Right ventricle myocardium inferior (tissue), 1 donor: ENCODE data around the gene LIN9. TPM values are rescaled to one million over a fixed set of nuclear protein-coding genes. Genes with fewer than 3 reads are reported as not detected.
"Not testable (repeated sequence)": the region's sequence is repeated elsewhere in the genome, so short reads cannot be mapped to it uniquely, and the experiment has no call there.

Source experiments
- ATAC-seq: fragments of 200-7000 bp; cut with Tn5 transposase; one replicate; pipeline ENCODE4 v1.9.1; 2020; ENCODE audit warnings: mild to moderate bottlenecking, moderate library complexity
- DNase-seq: peaks from one replicate; pipeline ENCODE4 v3.0.0; 2021; ENCODE audit errors: missing footprints
- intact Hi-C: fragments of 100-400 bp; cut with DNase I; formaldehyde crosslinking; loops from one replicate; pipeline ENCODE4 v1.11.0; 2022
- total RNA-seq: library from RNA; stranded (reverse); fragmentation: NEBNext Ultra II Directional; extraction: Animal tissue kit (Norgen Biotek cat#: 25700); gene quantifications from one replicate; pipeline ENCODE4 v1.2.1, GENCODE V29; 2021
- donor health status: DM: no; HTN: yes; CAD: no; lungs with severe emphysema.

LIN9 gene
- total RNA-seq, 1 donor from 2014 or later = 21.8 TPM

DNA sequence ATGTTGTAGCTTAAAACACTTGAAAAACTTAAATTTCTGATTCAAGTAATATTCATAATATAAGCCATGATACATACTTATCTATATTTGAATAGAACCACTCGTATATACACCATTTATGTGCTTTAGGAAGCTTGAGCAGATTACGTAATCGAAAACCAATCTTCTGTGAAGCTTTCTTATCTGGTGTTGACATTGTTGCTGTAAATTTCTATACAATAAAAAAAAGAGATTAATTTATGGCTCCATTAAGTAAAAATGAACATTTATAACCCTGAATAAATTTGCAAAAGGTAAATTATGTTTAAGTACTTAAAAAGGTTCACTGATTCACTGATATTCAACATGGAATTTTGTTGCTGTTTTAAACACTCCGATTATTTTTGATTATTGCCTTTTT lies 21.4 kb downstream of the LIN9 start:
- ATAC-seq (no peak), DNase-seq (no peak)
- intact Hi-C loops = no loop called here

DNA sequence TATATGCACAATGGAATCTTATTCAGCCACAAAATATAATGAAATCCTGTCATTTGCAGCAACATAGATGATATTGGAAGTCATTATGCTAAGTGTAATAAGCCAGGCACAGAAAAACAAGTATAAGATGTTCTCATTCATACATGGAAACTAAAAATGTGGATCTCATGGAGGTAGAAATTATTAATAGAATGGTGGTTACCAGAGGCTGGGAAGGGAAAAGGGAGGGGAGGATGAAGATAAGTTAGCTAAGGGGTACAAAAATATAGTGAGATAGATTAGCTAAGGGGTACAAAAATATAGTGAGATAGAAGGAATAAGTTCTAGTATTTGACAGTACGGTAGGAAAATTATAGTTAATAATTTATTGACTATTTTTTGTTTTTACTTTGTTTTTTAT lies 27.9 kb downstream of the LIN9 start:
- DNase-seq (no peak), ATAC-seq (no peak)
- intact Hi-C loops = no loop called here

DNA sequence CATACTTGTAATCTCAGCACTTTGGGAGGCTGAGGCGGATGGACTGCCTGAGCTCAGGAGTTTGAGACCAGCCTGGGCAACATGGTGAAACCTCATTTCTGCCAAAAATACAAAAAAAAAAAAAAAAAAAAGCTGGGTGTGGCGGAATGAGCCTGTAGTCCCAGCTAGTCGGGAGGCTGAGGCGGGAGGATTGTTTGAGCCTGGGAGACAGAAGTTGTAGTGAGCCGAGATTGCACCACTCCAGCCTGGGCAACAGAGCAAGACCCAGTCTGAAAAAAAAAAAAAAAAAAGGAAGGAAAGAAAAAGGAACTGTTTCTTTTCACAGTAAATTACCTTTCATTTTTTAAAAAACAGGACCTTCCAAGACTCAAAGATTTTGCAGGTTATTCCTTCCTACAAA lies 29.5 kb downstream of the LIN9 start:
- DNase-seq = no peak
- no peak for ATAC-seq
- intact Hi-C loops = no loop called here

DNA sequence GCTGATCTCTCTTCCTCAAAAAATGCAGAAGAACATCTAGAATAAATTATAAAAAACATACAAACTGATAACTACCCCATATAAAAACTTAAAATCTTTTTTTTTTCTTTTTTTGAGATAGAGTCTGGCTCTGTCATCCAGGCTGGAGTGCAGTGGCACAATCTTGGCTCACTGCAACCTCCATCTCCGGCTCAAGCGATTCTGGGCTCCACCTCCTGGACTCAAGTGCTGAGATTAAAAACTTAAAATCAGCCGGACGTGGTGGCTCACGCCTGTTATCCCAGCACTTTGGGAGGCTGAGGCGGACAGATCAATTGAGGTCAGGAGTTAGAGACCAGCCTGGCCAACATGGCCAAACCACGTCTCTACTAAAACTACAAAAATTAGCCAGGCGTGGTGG lies 31.1 kb downstream of the LIN9 start:
- DNase-seq (no peak), ATAC-seq (no peak)
- intact Hi-C loops = no loop called here

DNA sequence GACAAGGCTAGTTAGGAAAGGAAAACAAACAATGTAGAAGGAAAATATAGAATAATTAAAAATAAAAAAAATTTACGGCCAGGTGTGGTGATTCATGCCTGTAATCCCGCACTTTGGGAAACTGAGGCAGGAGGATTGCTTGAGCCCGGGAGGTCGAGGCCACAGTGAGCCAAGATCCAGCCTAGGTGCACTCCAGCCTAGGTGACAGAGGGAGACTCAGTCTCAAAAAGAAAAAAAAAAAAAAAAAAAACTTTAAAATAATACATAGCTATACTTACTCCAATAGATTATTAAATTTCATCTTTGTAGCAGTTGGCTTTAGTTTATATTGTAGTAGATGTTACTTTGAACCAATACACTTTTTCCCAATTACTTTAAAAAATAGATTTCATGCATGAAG lies 32.0 kb downstream of the LIN9 start:
- no peak for DNase-seq
- ATAC-seq = no peak
- intact Hi-C loops = no loop called here

DNA sequence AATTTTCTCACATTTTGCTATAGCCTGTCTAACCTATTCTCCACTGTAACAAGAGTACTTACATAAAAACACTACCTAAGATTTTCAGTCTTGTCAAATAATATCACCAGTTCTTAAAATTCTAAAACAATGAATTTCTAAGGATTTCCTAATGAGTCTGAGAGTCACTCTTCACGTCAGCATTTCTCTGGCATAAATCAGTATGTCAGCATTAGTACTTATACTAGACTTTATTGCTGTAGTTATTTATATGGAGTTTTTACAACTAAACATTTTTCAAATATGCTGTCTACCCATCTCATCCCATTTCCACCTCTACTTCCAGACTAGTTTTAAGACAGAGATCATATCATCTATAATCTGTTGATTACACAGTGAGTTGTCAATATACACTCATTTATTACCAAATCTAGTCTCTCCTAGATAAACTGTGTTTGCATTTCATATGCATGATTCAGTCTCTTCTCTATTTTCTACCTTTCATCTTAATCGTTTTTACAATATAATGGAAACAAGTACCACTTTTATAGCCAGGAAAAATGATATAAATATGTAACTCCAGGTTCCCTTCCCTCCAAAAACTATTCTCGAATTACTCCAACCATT lies 32.8 kb downstream of the LIN9 start:
- ATAC-seq (no peak), DNase-seq (no peak)
- intact Hi-C loops = no loop called here

DNA sequence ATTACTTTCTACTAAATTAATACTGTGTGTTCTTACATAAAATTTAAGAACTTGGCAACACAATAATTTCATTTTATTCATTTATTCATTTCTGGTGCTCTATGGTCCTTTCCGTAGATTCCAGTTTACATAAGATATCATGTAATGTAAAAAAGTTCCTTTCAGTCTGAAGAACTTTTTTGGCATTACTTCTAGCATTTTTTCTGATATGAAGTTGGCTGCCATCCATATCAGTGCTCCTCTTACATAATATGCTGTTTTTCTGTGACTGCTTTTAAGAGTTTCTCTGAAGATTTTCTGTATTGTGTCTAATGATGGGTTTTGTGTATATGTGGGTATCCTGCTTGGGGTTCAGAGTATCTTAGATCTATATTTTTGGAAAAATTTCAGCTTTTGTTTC lies 34.8 kb downstream of the LIN9 start:
- ATAC-seq (no peak), DNase-seq (no peak)
- intact Hi-C loops = no loop called here

DNA sequence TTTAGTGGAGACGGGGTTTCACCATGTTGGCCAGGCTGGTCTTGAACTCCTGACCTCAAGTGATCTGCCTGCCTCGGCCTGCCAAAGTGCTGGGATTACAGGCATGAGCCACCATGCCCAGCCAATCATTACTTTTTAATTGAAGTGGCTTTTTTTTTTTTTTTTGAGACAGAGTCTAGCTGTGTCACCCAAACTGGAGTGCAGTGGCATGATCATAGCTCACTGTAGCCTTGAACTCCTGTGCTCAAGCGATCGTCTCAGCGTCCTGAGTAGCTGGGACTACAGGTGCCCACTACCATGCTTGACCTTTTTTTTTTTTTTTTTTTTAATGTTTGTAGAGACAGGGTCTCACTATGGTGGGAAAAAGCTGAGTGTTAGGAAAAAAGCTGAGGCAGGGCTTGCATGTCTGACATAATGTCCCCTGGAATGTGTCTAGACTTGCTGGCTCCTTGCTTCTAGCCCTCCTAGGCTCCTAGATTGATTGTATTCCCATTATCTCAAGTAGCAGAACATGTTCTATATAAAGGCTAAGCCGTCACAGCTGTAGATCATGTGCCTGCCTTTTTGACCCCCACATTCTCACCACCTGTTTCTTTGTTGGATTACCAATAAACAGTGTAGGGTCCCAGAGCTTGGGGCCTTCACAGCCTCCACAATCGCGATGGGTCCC lies 36.6 kb downstream of the LIN9 start:
- intact Hi-C loops, DNase-seq: not testable (repeated sequence)
- ATAC-seq = peak; percentile 43

DNA sequence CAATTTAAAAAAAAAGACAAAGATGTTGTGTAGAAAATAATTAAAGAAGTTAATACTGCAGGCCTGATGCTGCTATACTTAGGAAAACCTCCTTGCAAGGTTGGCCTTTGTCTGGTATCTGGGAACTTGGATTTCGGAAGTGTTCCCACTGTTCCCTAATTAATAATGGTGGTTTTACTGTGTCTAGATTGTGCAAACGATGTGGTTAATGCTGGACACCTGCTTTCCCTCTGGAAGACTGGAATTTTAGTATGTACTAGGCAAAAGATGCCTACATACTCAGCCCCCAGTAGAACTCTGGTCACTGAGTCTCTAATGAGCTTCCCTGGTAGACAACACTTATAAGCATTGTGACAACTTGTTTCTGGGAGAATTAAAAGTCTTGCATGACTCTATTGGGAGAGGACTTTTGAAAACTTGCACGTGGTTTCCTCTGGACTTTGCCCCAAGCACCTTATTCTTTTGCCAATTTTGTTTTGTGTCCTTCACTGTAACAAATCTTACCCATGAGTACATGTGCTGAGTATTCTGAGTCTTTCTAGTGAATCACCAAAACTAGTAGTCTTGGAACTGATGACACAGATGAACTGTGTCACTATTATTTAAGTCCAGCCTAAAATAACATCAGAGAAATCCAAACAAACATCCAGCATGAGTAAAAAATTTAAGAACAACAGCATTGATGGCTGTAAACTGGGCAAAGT lies 40.4 kb downstream of the LIN9 start:
- ATAC-seq (no peak), DNase-seq (no peak)
- intact Hi-C loops = no loop called here

DNA sequence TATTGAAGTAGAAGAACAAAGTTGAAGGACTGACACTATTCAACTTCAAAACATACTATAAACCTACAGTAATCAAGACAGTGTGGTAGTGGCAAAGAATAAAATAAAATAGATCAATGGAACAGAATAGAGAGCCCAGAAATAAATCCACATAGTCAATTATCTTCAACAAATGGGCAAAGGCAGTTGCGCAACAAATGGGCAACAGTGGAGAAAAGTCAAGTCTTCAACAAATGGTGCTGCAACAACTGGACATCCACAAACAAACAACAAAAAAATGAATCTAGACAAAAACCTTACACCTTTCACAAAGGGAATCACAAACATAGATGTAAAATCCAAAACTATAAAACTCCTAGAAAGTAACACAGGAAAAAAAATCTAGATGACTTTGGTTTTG lies 47.1 kb downstream of the LIN9 start:
- no peak for DNase-seq
- intact Hi-C loops = no loop called here
- ATAC-seq = no peak

DNA sequence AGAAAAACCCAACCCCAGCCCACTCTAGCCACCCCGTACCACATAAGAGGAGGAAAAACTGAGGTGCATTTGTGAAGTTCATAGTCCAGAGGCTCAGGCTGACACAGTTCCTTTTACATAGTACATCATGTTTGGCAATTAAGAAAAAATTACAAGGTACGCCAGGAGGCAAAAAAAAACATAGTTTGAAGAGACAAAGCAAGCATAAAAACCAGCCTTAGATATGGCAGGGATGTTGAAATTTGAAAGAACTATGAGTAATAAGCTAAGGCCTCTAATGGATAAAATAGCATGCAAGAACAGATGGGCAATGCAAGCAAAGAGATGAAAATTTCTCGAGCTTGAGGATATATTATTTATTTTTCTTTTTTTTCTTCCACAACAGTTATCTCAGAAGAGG lies 53.6 kb downstream of the LIN9 start:
- ATAC-seq (no peak), DNase-seq (no peak)
- intact Hi-C loops = no loop called here

DNA sequence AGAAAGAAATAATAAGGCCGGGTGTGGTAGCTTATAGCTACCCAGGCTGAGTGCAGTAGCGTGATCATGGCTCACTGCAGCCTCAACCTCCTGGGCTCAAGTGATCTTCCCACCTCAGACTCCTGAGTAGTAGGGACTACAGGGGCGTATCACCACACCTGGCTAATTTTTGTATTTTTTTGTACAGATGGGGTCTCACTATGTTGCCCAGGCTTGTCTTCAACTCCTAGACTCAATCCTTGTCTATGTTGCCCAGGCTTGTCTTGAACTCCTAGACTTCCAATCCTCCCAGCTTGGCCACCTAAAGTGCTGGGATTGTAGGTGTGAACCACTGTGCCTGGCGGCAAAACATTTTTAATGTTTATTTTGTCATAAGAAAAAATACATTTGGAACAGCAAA lies 55.0 kb downstream of the LIN9 start:
- DNase-seq = no peak
- intact Hi-C loops = no loop called here
- no peak for ATAC-seq

DNA sequence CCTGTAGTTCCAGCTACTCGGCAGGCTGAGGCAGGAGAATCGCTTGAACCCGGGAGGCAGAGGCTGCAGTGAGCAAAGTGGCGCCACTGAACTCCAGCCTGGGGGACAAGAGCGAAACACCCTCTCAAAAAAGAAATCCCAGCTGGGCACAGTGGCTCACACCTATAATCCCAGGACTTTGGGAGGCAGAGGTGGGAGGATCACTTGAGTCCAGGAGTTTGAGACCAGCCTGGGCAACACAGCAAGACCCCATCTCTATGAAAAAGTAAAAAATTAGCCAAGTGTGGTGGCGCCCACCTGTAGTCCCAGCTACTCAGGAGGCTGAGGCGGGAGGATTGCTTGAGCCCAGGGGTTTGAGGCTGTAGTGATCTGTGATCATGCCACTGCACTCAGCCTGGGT lies 56.1 kb downstream of the LIN9 start:
- intact Hi-C loops, DNase-seq, ATAC-seq: not testable (repeated sequence)

DNA sequence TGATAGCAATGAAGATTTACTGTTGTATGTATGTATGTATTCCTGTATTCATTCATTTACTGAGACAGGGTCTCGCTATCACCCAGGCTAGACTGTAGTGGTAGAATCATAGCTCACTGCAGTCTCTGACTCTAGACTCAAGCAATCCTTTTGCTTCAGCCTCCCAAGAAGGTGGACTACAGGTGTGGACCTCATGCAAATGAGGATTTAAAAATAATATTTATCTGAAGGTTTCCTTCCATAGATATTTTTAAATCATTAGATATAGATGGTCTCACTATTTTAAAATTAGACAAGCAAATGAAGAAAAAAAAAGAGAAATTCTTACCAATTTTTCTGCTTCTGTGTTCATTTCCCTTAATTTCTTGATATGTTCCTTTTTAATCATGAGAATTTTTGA lies 58.5 kb downstream of the LIN9 start:
- ATAC-seq (no peak), DNase-seq (no peak)
- intact Hi-C loops = no loop called here

DNA sequence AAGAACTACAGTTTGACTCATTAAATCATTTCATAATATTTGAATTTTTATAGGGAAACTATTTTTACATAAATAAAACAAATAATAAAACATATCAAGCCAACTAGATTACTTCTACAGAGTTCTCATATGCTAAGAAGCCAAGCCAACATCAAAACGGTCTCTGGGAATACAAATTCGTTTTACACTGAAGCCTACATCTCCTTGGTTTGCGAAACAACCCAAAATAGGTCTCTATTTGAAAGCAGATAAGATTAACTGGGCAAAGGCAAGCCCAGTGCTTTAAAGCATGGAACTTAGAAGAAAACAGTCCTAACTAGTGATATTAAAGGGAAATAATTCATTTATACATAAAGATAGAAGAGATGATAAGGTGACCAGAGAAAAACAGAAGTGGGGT lies 60.2 kb downstream of the LIN9 start:
- intact Hi-C loops = no loop called here
- DNase-seq (no peak), ATAC-seq (no peak)

DNA sequence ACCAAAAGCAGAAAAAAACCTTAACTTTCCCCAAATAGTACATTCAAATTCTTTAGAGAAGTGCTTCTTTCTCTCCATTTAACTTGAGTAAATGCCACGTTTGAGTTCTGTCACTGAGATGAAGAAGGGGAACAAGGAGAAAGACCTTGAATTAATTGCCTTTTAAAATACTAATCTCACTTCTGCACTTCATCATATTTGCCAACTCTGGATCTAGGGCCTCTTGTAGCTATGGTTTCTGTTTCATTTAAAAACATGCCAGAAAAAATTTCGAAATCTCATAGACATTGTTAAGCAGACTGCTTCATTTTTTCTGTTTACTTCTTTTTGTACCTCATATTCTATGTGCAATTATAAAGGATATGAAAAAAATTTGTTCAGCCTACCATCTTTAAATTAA lies 60.9 kb downstream of the LIN9 start:
- intact Hi-C loops = no loop called here

DNA sequence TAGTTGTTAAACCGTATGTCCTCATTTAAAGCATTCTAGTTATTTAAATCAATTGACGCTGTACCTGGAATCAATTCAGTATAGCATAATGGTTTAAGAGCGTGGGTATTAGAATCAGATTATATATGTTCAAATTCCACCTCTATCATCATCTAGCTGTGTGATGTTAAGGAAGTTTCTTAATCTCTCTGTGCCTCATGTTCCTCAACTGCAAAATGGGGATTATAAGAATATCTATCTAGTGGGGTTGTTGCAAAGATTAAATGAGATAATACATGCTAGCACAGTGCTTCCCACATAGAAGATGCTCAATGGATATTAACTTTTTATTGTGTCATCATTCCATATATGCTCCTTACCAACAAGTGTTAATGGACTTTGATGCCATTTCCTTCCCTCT lies 69.5 kb downstream of the LIN9 start:
- intact Hi-C loops = no loop called here
- ATAC-seq (no peak), DNase-seq (no peak)

More for the DNA sequence above, 60.9 kb downstream of the LIN9 start:
- DNase-seq = no peak
- peak; percentile 37 for ATAC-seq

DNA sequence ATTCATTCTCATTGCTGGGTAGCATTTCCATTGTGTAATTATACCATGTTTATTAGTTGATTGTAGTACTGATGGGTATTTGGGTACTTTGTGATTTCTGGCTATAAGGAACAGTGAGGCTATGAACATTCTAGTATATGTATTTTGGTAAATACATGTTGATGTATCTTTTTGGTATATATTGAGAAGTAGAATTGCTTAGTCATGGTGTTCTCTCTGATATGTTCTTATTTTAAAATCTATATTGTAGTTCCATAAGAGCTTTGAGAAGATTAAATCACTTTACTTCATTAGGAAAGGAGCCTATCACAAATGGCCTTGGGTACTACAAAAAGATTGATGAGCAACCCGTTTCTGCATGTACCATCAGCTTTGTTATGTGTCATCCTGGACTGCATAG lies 72.1 kb downstream of the LIN9 start:
- intact Hi-C loops = no loop called here
- no peak for DNase-seq
- ATAC-seq = no peak

DNA sequence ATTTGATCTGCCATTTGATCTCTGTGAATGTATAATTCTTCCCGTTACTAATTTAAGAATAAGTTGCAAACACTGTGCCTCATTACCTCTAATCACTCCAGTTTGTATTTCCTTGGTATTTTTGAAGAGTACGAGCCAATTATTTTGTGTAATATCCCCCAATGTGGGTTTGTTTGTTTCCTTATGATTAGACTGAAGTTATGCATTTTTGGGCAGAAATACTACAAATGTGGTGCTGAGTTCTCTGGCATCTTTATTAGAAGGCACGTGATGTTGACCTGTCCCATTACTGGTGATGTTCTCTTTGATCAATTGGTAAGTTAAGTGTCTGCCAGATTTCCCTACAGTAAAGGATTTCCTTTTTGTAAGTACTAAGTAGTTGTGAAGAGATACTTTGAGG lies 75.2 kb downstream of the LIN9 start:
- no peak for DNase-seq
- no peak for ATAC-seq
- intact Hi-C loops = no loop called here

DNA sequence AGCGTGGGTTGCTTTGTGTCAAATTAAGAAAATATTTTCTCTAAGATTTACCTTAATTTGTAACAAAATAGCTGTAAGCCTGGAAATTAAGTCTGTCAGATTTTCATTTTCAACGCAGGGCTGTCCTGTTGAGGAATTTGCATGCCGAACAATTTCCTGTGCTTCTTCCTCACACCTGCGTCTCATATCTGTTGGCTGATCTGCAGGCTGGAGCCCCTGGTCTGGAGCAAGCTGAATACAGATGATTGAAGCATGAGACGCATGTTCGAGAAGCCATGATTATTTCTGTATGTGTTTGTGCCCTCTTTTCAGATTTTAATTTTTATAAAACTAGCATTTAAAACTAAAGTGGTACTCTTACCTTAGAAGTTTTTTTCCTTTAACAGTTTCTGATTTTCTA lies 75.7 kb downstream of the LIN9 start:
- intact Hi-C loops = no loop called here
- no peak for ATAC-seq
- DNase-seq = no peak
